ENCODE data around the gene MOSPD3. TPM values are rescaled to one million over a fixed set of nuclear protein-coding genes. Genes with fewer than 3 reads are reported as not detected.

MOSPD3 gene
- total and polyA plus RNA-seq, 10 of the 15 experiments (the other 5 are each of a cell fraction or from before 2014, with no cell fraction given): 0.61 to 13.6 (median 4.1) TPM

DNA sequence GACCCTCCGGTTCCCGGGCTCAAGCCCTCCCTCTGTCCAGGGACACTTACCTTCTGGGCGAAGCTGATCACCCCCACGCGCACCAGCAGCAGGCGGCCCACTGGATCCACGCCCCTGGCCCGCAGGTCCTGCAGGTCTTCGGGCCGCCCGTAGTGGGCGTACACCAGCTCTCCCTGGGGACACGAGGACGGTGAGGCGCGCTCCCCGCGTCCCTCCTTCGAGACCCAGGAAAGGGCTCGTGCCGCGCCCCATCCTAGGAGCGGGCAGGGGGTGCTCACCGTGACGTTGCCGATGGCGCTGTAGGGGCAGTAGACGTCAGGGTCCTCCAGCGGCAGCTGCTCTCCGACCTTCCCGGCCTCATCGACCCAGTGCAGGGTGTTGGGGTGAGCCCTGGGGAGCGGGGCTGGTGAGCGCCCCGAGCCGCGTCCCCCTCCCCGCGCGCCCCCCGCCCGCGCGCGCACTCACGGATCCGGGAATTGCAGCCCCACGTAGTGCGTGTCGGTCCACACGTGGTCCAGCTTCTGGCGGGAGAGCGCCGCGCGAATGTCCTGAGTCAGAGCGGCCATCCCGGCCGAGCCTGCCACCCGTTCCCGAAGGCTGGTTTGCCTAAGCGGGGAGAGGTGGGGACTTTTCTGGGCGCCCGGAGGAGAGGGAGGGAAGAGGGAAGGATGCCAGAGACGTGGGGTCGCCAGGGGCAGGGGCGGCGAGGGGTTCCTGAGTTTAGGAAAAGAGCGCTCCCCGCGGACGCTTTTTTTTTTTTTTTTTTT is 20.8 kb downstream of the MOSPD3 start:
- ChIA-PET POLR2A (interaction anchor here (0.7 to 1.2 kb wide), 3 partner anchors 45 to 48 kb away, joined by 4 to 7 read pairs (median 5); partner anchors contain the start of gene FBXO24), RAD21 (ENCODE audit: unreplicated experiment) (interaction anchor here (0.6 to 0.9 kb wide), 3 partner anchors 10 to 59 kb away, joined by 3 to 4 read pairs (median 3); partner anchors contain the start of gene MOSPD3), CTCF (interaction anchor here (0.6 to 3.9 kb wide), 15 partner anchors 9 to 715 kb away, joined by 3 to 46 read pairs (median 4); partner anchors contain the start of genes FBXO24 and MOSPD3), SMC1A (ENCODE audit: uncharacterized antibody, unreplicated experiment) (interaction anchor here (0.9 to 2.0 kb wide), 5 partner anchors 40 to 59 kb away, joined by 3 to 5 read pairs (median 4); partner anchors contain the start of genes FBXO24 and GNB2)
- WGBS (ENCODE audit: insufficient coverage, insufficient replicate concordance, low lambda C conversion rate, missing lambda C conversion rate): 1% methylated on average over 40 of the region's 72 CpGs
- H3K79me2 ChIP-seq (ENCODE audit: control insufficient read depth, insufficient read depth, low read length): no peaks in the 10 kb centered on the region
- intact Hi-C loops (cut with micrococcal nuclease; ENCODE audit: unreplicated experiment) (loop anchor here (1.0 to 5.0 kb wide), 3 partner anchors 42 to 74 kb away; partner anchors contain the start of genes GIGYF1 and POP7), in situ Hi-C loops (cut with MboI) (no loop called here)
- no peaks in the 10 kb centered on the region for H3K9me3 ChIP-seq (replicated peaks; ENCODE audit: control insufficient read depth, insufficient read depth, low read length)
- no TSS peak for BruUV-seq (replicated peaks)
- H3K27me3 ChIP-seq (replicated peaks in 1 of 2; ENCODE audit: control insufficient read depth in 2 of 2, insufficient read depth in 2 of 2, low read length in 1 of 2): no peaks in the 10 kb centered on the region; a peak in 1 of 4 replicates
- H3K4me1 ChIP-seq (ENCODE audit: control insufficient read depth, insufficient read depth, low read length): peaks cover 6% of the 10 kb centered on the region
- peak overlapping the region; percentile 68 for H3K9ac ChIP-seq (ENCODE audit: control insufficient read depth, insufficient read depth, low read length)
- DNase-seq (ENCODE audit: low read depth, low spot score): no peak
- H3K4me2 ChIP-seq (ENCODE audit: control insufficient read depth, insufficient read depth): peak overlapping the region; percentile 95
- peak; percentile 84 for ATAC-seq
- peak overlapping the region; percentile 84 for H2AFZ ChIP-seq (ENCODE audit: control insufficient read depth, low read depth, low read length)
- peak overlapping the region; percentile 24; the same call in 1 of the 2 replicates for H3K27ac ChIP-seq (ENCODE audit: control insufficient read depth, insufficient read depth)
- no peaks in the 10 kb centered on the region for H4K20me1 ChIP-seq (ENCODE audit: control insufficient read depth, insufficient read depth)
- FAIRE-seq: no peak
- no peaks in the 10 kb centered on the region for H3K36me3 ChIP-seq (ENCODE audit: control insufficient read depth in 2 of 2, insufficient read depth in 2 of 2, low read length in 1 of 2)
- peak overlapping the region; percentile 76 for H3K4me3 ChIP-seq
- TF ChIP-seq, protein P1, sequence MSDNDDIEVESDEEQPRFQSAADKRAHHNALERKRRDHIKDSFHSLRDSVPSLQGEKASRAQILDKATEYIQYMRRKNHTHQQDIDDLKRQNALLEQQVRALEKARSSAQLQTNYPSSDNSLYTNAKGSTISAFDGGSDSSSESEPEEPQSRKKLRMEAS (IDR thresholded peaks at IDR 0.05; ENCODE audit: low read depth, low read length): peak; percentile 64; the same call in 1 of the 2 replicates
- TF ChIP-seq EGR1 (IDR thresholded peaks at IDR 0.05; ENCODE audit: borderline replicate concordance in 1 of 2, low read depth in 2 of 2, low read length in 2 of 2) (no peak), ZNF207 (IDR thresholded peaks at IDR 0.05; ENCODE audit: borderline replicate concordance) (no peak), NFYA (IDR thresholded peaks at IDR 0.05; ENCODE audit: borderline replicate concordance, low read depth, low read length) (no peak), PAX5 (IDR thresholded peaks at IDR 0.05; ENCODE audit: borderline replicate concordance, low read depth, low read length) (no peak), LARP7 (IDR thresholded peaks at IDR 0.05) (peak; percentile 27; the same call in 1 of the 2 replicates), POLR2A (IDR thresholded peaks at IDR 0.05; ENCODE audit: low read depth, low read length) (peak; percentile 70), BMI1 (IDR thresholded peaks at IDR 0.05; ENCODE audit: borderline replicate concordance) (no peak), BHLHE40 (IDR thresholded peaks at IDR 0.05; ENCODE audit: borderline replicate concordance in 1 of 2, low read depth in 2 of 2, low read length in 1 of 2) (peak in 1 of 2 experiments; percentile 72; a peak in 1 of 4 replicates), SMAD1 (IDR thresholded peaks at IDR 0.05; ENCODE audit: low read depth, partially characterized antibody) (no peak), GATAD2B (conservative IDR thresholded peaks at IDR 0.05; ENCODE audit: low read depth) (peak; percentile 58), DPF2 (IDR thresholded peaks at IDR 0.05) (0 out of 2 replicates have a peak, but pooled peaks have one; percentile 43), RAD21 (IDR thresholded peaks at IDR 0.05; ENCODE audit: insufficient read depth, low read depth, low read length) (no peak), EED (IDR thresholded peaks at IDR 0.05; ENCODE audit: low read depth) (no peak), RB1 (IDR thresholded peaks at IDR 0.05; ENCODE audit: borderline replicate concordance) (peak; percentile 63; the same call in 1 of the 2 replicates)
- TF ChIP-seq, protein P2, sequence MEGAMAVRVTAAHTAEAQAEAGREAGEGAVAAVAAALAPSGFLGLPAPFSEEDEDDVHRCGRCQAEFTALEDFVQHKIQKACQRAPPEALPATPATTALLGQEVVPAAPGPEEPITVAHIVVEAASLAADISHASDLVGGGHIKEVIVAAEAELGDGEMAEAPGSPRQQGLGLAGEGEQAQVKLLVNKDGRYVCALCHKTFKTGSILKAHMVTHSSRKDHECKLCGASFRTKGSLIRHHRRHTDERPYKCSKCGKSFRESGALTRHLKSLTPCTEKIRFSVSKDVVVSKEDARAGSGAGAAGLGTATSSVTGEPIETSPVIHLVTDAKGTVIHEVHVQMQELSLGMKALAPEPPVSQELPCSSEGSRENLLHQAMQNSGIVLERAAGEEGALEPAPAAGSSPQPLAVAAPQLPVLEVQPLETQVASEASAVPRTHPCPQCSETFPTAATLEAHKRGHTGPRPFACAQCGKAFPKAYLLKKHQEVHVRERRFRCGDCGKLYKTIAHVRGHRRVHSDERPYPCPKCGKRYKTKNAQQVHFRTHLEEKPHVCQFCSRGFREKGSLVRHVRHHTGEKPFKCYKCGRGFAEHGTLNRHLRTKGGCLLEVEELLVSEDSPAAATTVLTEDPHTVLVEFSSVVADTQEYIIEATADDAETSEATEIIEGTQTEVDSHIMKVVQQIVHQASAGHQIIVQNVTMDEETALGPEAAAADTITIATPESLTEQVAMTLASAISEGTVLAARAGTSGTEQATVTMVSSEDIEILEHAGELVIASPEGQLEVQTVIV (IDR thresholded peaks at IDR 0.05; ENCODE audit: borderline replicate concordance, partially characterized antibody): no peak
- TF ChIP-seq, protein P3, sequence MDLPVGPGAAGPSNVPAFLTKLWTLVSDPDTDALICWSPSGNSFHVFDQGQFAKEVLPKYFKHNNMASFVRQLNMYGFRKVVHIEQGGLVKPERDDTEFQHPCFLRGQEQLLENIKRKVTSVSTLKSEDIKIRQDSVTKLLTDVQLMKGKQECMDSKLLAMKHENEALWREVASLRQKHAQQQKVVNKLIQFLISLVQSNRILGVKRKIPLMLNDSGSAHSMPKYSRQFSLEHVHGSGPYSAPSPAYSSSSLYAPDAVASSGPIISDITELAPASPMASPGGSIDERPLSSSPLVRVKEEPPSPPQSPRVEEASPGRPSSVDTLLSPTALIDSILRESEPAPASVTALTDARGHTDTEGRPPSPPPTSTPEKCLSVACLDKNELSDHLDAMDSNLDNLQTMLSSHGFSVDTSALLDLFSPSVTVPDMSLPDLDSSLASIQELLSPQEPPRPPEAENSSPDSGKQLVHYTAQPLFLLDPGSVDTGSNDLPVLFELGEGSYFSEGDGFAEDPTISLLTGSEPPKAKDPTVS (IDR thresholded peaks at IDR 0.05; ENCODE audit: low read depth, low read length): no peak
- TF ChIP-seq, protein P4, sequence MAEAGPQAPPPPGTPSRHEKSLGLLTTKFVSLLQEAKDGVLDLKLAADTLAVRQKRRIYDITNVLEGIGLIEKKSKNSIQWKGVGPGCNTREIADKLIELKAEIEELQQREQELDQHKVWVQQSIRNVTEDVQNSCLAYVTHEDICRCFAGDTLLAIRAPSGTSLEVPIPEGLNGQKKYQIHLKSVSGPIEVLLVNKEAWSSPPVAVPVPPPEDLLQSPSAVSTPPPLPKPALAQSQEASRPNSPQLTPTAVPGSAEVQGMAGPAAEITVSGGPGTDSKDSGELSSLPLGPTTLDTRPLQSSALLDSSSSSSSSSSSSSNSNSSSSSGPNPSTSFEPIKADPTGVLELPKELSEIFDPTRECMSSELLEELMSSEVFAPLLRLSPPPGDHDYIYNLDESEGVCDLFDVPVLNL (IDR thresholded peaks at IDR 0.05; ENCODE audit: low read depth, low read length): no peak
